SK-N-MC (cell line): ENCODE data around the gene PPP2R2C.

Experiments used
- DNase-seq: peaks from one replicate; pipeline ENCODE4 v3.0.0-alpha.2; 2011; ENCODE audit warnings: low read depth, low spot score
- H3K27ac ChIP-seq: fragments of 200-600 bp; sonication (generic); 2 replicates; pipeline ENCODE4 v1.5.1; 2016; ENCODE audit warnings: mixed run types
- H3K36me3 ChIP-seq: fragments of 200-600 bp; sonication (generic); 2 replicates; pipeline ENCODE4 v1.6.1; 2017; ENCODE audit warnings: antibody characterized with exemption, low read length, mixed read lengths; ENCODE audit not compliant: insufficient read depth
- H3K4me3 ChIP-seq: fragments of 200-600 bp; sonication (generic); 2 replicates; pipeline ENCODE4 v1.5.1; 2016
- H3K9ac ChIP-seq: fragments of 200-600 bp; sonication (generic); 2 replicates; pipeline ENCODE4 v1.8.0; 2017; ENCODE audit warnings: mixed run types, mixed read lengths; ENCODE audit not compliant: insufficient read length
- H3K9me3 ChIP-seq: fragments of 200-600 bp; sonication (generic); 2 replicates; pipeline ENCODE4 v1.6.1; 2017; ENCODE audit warnings: low read depth, mild to moderate bottlenecking, antibody characterized with exemption, low read length, moderate library complexity, mixed read lengths
- EZH2 ChIP-seq: fragments of 200-600 bp; sonication (generic); IDR thresholded peaks from one replicate; pipeline ENCODE4 v1.6.1; 2017; ENCODE audit warnings: antibody characterized with exemption
- FOXP2 ChIP-seq: optimal IDR thresholded peaks from 2 replicates; pipeline ENCODE3; 2011; ENCODE audit warnings: mild to moderate bottlenecking, moderate library complexity; ENCODE audit not compliant: insufficient read depth; ENCODE audit errors: extremely low read length, control extremely low read depth
- POLR2AphosphoS5 ChIP-seq: IDR thresholded peaks from 2 replicates; pipeline ENCODE4 v1.6.1; 2012; ENCODE audit warnings: mild to moderate bottlenecking, low read depth, low read length, borderline replicate concordance

The PPP2R2C gene

GRCh38 chr4:6449746-6450369 is 22.6 kb downstream of the PPP2R2C start:
- Histone ChIP-seq H3K36me3 (no peaks in the 10 kb centered on the region), H3K9me3 (no peaks in the 10 kb centered on the region), H3K4me3 (no peak overlapping the region), H3K9ac (no peak overlapping the region), H3K27ac (no peak overlapping the region)
- TF ChIP-seq FOXP2 (no peak), EZH2 (no peak), POLR2AphosphoS5 (no peak)
- DNase-seq = no peak

- DNase-seq = no peak
- H3K9me3 ChIP-seq = no peaks in the 10 kb centered on the region
- TF ChIP-seq POLR2AphosphoS5 (no peak), EZH2 (no peak), FOXP2 (no peak)
- no peak overlapping the region for H3K27ac ChIP-seq
- H3K4me3 ChIP-seq = no peak overlapping the region
- no peaks in the 10 kb centered on the region for H3K36me3 ChIP-seq
- H3K9ac ChIP-seq = no peak overlapping the region
These were observed 23.1 kb downstream of the PPP2R2C start for GRCh38 chr4:6449335-6449734.

DNA sequence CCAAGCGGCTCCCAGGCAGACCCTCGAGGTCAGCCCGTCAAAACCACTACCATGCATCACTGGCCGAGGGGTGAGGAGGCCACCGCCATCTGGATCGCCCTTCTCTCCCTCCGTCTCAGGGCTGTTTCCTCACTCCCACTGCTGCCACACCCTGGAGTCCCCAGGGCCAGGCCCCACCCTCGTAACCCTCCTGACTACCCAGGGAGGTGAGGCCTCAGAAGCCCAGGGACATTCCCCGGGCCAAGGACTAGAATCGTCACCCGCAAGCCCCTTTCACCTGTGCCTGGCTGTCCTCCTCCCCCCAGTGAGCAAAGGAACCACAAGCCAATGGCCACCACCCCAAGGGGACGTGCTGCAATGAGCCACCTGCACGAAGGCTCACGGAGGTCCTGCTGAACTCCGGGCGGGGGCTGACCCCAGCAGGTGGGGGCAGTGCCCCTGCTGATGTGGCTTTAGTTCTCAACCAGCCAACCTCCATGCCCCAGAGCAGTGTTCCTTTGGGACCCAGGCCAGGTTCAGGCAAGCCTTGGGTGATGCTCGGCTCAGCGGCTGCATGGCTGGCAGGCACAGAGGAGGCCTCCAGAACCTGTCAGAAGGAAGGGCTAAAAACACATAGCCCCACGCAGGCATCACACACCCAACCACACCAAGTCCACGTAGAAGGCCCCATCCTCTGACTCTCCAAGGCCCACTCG is 23.8 kb downstream of the PPP2R2C start:
- no peak overlapping the region for H3K27ac ChIP-seq
- TF ChIP-seq POLR2AphosphoS5 (no peak), EZH2 (no peak), FOXP2 (no peak)

GRCh38 chr4:6447672-6448171 is 24.7 kb downstream of the PPP2R2C start:
- Histone ChIP-seq H3K27ac (no peak overlapping the region), H3K36me3 (no peaks in the 10 kb centered on the region), H3K9me3 (no peaks in the 10 kb centered on the region), H3K9ac (no peak overlapping the region), H3K4me3 (no peak overlapping the region)
- DNase-seq = no peak
- TF ChIP-seq FOXP2 = no peak
- TF ChIP-seq POLR2AphosphoS5 = no peak
- no peak for TF ChIP-seq EZH2

More for the DNA sequence above, 23.8 kb downstream of the PPP2R2C start:
- DNase-seq = no peak
- H3K36me3 ChIP-seq = no peaks in the 10 kb centered on the region
- no peak overlapping the region for H3K4me3 ChIP-seq
- no peak overlapping the region for H3K9ac ChIP-seq
- H3K9me3 ChIP-seq = no peaks in the 10 kb centered on the region

GRCh38 chr4:6446538-6447451 is 25.6 kb downstream of the PPP2R2C start:
- TF ChIP-seq POLR2AphosphoS5 (no peak), EZH2 (no peak), FOXP2 (no peak)
- no peak overlapping the region for H3K27ac ChIP-seq
- H3K4me3 ChIP-seq = no peak overlapping the region
- H3K36me3 ChIP-seq = no peaks in the 10 kb centered on the region
- DNase-seq = no peak
- no peaks in the 10 kb centered on the region for H3K9me3 ChIP-seq
- H3K9ac ChIP-seq = no peak overlapping the region

GRCh38 chr4:6446130-6446482 is 26.3 kb downstream of the PPP2R2C start:
- Histone ChIP-seq H3K36me3 (no peaks in the 10 kb centered on the region), H3K9ac (no peak overlapping the region), H3K27ac (no peak overlapping the region), H3K4me3 (no peak overlapping the region), H3K9me3 (no peaks in the 10 kb centered on the region)
- no peak for TF ChIP-seq POLR2AphosphoS5
- TF ChIP-seq EZH2 = no peak
- TF ChIP-seq FOXP2 = no peak
- no peak for DNase-seq

DNA sequence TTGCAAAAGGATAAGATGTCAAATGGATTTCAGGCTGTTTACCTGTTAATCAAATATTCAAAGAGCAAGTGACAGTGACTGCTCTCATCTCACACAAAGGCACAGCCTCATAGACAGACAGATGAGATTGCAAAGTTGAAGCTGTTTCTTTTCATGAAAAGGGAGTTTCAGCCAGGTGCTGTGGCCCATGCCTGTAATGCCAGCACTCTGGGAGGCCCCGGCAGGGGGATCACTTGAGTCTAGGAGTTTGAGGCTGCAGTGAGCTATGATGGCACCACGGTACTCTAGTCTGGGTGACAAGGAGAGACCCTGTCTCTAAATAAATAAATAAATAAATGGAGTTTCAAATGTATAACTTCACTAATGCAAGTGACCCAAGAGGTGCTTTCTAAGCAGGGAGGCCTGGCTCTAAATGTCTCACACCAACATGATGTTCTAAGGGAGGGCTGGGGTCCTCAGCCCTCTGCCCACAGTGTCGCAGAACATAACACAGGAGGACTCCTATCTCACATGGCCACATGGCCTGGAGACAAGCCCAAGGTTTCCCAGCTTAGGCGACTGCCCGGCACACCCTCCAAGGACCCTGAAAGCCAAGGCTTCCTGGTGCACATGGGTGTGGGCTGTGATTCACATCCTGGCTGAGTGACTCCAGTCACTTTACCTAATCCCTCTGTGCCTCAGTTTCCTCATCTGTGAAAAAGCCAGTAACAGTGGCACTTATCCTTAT is 26.8 kb downstream of the PPP2R2C start:
- Histone ChIP-seq H3K9me3 (no peaks in the 10 kb centered on the region), H3K9ac (no peak overlapping the region), H3K36me3 (no peaks in the 10 kb centered on the region), H3K4me3 (no peak overlapping the region), H3K27ac (no peak overlapping the region)
- DNase-seq = no peak
- no peak for TF ChIP-seq POLR2AphosphoS5
- TF ChIP-seq FOXP2 = no peak
- TF ChIP-seq EZH2 = no peak
